SU-DHL-6 (cell line): Measurements from ENCODE around the gene PPP2R3A.

Source experiments
- EZH2phosphoT487 ChIP-seq: fragments of 200-600 bp; sonication (generic), shearing (Covaris generic); conservative IDR thresholded peaks from 2 replicates; pipeline ENCODE4 v1.6.1; 2018; ENCODE audit warnings: mild to moderate bottlenecking, antibody characterized with exemption, low read length, moderate library complexity, mixed read lengths
- TF ChIP-seq, protein P1 (sequence below): fragments of 200-600 bp; sonication (generic); IDR thresholded peaks from one replicate; pipeline ENCODE4 v1.5.1; 2017; ENCODE audit warnings: antibody characterized with exemption, mild to moderate bottlenecking, low read length, moderate library complexity; ENCODE audit not compliant: insufficient read depth, poor library complexity, severe bottlenecking

DNA sequence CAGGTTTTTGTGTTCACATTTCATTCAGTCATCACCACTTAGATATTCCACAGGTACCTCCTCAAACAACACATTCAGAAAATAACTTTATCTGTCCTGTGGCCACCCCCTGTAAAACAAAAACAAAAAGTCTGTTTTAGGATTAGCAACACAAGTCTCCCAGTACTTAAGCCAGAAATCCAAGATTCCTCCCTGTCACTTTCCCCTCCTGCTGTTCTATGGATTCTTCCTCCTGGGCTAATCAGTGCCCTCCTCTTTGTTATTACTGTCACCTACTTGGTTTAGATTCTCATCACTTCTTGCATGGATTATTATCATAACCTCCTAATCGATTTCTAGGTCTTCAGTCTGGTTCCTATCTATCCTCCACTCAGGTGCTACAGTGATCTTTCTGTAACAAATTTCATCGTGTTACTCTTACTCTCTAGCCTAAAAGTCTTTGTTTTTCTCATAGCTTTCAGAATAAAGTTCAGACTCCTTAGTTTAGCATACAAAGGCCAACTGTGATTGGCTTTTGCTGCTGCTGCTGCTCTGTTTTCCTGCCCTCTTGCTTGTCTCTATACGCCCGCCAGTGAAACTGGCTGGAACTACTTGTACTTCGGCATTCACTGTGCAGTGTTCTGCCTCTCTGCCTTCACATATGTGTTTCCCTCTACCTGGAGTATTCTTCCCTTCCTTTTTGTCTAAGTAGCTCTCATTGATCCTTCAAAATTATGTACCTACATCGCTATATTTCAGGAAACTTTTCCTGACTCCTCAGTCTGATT is 32.2 kb downstream of the PPP2R3A start:
- no peak for TF ChIP-seq EZH2phosphoT487
- TF ChIP-seq, protein P1, sequence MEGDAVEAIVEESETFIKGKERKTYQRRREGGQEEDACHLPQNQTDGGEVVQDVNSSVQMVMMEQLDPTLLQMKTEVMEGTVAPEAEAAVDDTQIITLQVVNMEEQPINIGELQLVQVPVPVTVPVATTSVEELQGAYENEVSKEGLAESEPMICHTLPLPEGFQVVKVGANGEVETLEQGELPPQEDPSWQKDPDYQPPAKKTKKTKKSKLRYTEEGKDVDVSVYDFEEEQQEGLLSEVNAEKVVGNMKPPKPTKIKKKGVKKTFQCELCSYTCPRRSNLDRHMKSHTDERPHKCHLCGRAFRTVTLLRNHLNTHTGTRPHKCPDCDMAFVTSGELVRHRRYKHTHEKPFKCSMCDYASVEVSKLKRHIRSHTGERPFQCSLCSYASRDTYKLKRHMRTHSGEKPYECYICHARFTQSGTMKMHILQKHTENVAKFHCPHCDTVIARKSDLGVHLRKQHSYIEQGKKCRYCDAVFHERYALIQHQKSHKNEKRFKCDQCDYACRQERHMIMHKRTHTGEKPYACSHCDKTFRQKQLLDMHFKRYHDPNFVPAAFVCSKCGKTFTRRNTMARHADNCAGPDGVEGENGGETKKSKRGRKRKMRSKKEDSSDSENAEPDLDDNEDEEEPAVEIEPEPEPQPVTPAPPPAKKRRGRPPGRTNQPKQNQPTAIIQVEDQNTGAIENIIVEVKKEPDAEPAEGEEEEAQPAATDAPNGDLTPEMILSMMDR = no peak
